HT-29 (cell line): ENCODE data around the gene ACTR3C. TPM values are rescaled to one million over a fixed set of nuclear protein-coding genes. Genes with fewer than 3 reads are reported as not detected.
"Not testable (repeated sequence)": the region's sequence is repeated elsewhere in the genome, so short reads cannot be mapped to it uniquely, and the experiment has no call there.

ENCODE experiments used
- DNase-seq: peaks from one replicate; pipeline ENCODE4 v3.0.0-alpha.2; 2015; ENCODE audit warnings: low spot score
- total RNA-seq: library from RNA; depleted of rRNA; stranded (reverse); fragments of >200 nt; shearing (Covaris generic); gene quantifications from 2 replicates; pipeline ENCODE4 v1.2.3, GENCODE V29; 2014

The ACTR3C gene
- total RNA-seq, 1 experiment from 2014 or later = 37.7 TPM

- DNase-seq = no peak
Measured at GRCh38 chr7:150313870-150314269, 9.5 kb downstream of the ACTR3C start.

DNA sequence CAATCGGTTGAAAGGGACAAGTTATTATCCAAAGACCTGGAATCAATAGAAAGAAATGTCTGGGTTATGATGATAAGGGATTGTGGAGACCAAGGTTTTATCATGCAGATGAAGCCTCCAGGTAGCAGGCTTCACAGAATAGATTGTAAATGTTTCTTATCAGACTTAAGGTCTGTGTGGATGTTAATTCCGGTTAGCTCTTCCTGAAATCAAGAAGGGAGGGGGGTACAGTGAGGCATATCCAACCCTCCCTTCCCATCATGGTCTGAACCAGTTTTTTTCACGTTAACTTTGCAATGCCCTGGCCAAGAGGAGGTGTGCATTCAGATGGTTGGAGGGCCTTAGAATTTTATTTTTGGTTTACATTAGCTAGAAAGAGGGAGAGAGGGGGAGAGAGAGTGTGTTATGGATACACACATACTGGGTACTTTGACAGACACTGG is 10.0 kb downstream of the ACTR3C start:
- DNase-seq = no peak

- peak; percentile 49 for DNase-seq
Measured at GRCh38 chr7:150312649-150313366, 10.5 kb downstream of the ACTR3C start.

GRCh38 chr7:150311711-150312110 is 11.6 kb downstream of the ACTR3C start:
- DNase-seq = no peak

DNA sequence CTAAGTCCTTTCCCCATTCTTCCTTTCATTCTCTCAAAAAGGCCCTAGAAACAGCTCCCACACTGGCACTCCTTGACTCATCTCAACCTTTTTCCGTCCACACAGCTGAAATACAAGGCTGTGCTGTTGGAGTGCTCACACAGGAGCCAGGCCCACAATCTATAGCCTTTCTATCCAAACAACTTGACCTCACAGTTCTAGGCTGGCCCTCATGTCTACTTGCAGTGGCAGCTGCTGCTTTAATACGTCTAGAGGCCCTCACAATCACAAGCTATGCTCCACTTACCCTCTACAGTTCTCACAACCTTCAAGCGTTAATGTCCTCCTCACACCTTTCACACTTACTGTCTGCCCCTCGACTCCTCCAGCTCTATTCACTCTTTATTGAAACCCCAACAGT is 12.2 kb downstream of the ACTR3C start:
- DNase-seq = no peak

DNA sequence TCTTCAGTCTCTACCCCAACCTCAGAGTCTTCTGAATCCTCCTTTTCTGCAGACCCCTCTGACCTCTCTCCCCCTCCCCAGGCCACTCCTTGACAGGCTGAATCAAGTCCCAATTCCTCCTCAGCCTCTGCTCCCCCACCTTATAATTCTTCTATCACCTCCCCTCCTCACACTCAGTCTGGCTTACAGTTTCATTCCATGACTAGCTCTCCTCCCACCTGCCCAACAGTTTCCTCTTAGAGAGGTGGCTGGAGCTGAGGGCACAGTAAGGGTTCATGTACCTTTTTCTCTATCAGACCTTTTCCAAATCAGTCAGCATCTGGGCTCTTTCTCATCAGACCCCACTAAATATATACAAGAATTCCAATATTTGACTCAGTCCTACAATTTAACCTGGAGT is 14.8 kb downstream of the ACTR3C start:
- no peak for DNase-seq

GRCh38 chr7:150307904-150308303 is 15.4 kb downstream of the ACTR3C start:
- peak; percentile 34 for DNase-seq

DNA sequence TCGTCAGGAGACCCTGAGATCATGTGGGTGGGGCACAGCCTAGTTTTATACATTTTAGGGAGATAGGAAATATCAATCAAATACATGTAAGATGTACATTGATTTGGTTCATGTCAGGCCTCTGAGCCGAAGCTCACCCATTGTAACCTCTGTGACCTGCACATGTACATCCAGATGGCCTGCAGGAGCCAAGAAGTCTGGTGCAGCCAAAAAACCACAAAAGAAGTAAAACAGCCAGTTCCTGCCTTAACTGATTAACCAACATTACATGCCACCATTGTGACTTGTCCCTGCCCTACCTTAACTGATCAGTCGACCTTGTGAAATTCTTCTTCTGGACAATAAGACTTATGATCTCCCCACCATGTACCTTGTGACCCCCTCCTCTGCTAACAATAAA is 16.2 kb downstream of the ACTR3C start:
- no peak for DNase-seq

- not testable (repeated sequence) for DNase-seq
Measured at GRCh38 chr7:150306377-150306776, 17.0 kb downstream of the ACTR3C start.

GRCh38 chr7:150305903-150306284 is 17.5 kb downstream of the ACTR3C start:
- not testable (repeated sequence) for DNase-seq

- DNase-seq = not testable (repeated sequence)
Measured at GRCh38 chr7:150305259-150305902, 18.0 kb downstream of the ACTR3C start.

GRCh38 chr7:150304499-150305258 is 18.7 kb downstream of the ACTR3C start:
- DNase-seq = not testable (repeated sequence)

DNA sequence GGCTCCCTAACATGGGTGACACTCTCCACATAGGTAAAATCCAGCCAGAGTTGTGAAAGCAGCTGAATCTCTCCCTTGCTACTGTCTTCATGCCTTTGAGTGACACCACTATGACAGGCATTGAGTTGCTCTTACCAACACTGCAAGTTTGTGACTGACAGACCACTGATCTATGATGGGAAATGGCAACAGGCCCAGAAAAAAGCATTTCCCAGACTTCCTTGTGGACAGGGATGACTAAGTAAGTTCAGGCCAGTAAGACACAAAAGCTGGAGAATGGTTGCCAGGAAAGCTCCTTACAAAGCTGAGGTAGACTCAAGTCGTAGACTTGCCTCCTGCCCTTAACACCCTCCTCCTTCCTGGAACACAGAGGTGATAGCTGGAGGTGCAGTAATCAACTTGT is 20.4 kb downstream of the ACTR3C start:
- peak; percentile 48 for DNase-seq

GRCh38 chr7:150297978-150298377 is 25.4 kb downstream of the ACTR3C start:
- not testable (repeated sequence) for DNase-seq

DNA sequence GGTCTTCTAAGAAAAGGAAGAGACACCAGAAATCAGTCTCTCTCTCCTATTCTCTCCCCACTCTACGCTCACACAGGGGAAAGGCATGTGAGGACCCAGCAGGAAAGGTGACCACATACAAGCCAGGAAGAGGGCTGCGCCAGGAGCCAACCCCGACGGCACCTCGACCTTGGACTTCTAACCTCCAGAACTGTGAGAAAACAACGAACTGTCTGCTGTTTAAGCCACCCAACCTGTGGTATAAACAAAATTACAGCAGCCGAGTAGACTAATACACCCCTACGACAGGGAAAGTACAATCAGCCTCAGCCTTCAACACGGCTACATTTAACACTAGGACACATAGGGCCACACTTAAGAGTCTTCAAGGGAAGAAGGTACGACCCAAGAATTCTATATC is 26.5 kb downstream of the ACTR3C start:
- DNase-seq = not testable (repeated sequence)

GRCh38 chr7:150295614-150296013 is 27.7 kb downstream of the ACTR3C start:
- not testable (repeated sequence) for DNase-seq

- not testable (repeated sequence) for DNase-seq
Measured at GRCh38 chr7:150295027-150295426, 28.3 kb downstream of the ACTR3C start.

DNA sequence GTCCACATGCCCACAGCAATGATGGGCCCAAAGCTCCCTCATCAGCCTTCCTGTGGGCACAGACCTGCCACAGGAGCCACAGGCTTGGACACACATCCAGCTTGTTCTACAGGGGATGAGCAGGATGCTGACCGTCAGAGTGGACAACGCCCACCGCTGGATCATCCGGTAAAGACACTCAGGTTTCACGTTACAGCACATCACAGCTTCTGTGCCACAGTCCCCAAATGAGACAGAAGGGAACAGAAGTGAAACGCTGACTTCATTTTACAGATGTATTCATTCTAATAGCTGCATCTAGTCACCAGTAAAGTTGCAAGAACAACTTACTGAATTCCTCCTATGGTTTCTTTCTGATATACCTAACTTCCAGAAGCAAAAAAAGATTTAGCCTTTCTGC is 33.0 kb downstream of the ACTR3C start:
- not testable (repeated sequence) for DNase-seq

- not testable (repeated sequence) for DNase-seq
Measured at GRCh38 chr7:150288816-150289215, 34.5 kb downstream of the ACTR3C start.

DNA sequence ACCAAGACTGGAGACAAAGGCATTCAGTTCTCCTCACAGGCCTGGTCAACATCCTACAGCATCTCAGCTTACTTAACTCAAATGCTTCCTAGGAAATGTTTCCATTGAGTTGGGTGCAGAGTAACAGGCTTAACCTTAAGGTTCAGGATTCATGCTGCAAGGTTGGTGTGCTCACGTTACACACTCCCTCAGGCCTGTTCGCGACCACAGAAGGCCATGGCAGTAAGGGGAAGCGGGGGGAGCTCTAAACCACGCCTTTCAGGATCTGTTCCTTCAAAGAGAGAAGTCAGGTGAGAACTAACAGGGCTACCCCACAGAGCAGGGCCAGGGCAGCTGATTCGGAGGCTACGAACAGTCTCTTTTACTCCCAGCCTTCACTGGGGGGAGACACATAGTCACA is 35.5 kb downstream of the ACTR3C start:
- not testable (repeated sequence) for DNase-seq

DNA sequence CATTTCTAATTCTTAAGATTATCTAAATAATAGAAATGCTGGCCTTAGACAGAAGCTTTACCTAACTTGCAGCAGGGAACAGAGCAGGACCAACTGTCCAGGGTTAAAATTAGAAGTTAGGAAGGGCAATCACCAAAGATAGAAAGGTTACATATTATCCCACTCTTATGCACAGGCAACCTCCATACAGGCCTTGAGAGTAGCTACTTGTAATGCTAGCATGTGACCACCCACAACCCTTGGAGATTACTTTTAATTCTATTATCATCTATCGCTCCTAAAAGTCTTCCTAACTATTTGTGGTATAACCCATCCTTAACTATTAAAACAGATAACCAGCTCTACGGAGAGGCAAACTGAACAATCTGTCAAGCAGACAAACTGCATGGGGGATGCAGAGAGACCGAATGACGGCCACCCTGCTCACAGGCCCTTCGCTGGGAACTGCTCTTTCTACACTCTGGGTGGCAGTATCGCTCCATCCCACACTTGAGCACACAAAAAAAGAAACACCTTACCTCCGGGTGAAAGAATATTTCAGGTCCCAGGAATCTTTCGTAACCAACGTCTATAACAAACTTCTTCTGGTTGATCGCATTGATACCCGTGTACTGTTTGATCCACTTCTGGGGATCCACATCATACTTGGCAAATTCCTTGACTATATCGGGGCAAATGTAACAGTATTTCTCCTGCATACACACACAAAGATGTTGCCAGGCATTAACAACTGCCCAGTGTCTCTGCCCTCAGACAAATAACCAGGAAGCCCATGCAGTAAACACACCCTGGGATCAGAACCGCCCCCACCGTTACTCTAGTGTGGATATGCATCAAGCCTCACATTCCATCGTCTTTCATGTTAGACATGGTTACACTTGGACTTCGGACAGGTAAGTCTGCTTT is 37.2 kb downstream of the ACTR3C start:
- DNase-seq = peak; percentile 58
